HepG2 (cell line): ENCODE data around the gene RAB8A.

Experiments used
- IRF9 ChIP-seq: sonication (generic); formaldehyde crosslinking; IDR thresholded peaks from 2 replicates; pipeline ENCODE4 v1.8.0; 2022; ENCODE audit warnings: missing genetic modification reagents, mild to moderate bottlenecking, borderline replicate concordance
- JUNB ChIP-seq: sonication (generic); formaldehyde crosslinking; IDR thresholded peaks from 2 replicates; pipeline ENCODE4 v1.8.0; 2022; ENCODE audit warnings: missing genetic modification reagents, mild to moderate bottlenecking, borderline replicate concordance
- MED1 ChIP-seq: sonication (generic); formaldehyde crosslinking; IDR thresholded peaks from 2 replicates; pipeline ENCODE4 v1.4.0; 2020; ENCODE audit warnings: missing genetic modification reagents
- MTA1 ChIP-seq: sonication (generic); formaldehyde crosslinking; IDR thresholded peaks from 2 replicates; pipeline ENCODE4 v1.4.0; 2020; ENCODE audit warnings: missing genetic modification reagents, mild to moderate bottlenecking, borderline replicate concordance
- MTF1 ChIP-seq: sonication (generic); formaldehyde crosslinking; IDR thresholded peaks from 2 replicates; pipeline ENCODE4 v1.5.0; 2020; ENCODE audit warnings: missing genetic modification reagents
- NFE2L2 ChIP-seq: fragments of 150-350 bp; IDR thresholded peaks from 2 replicates; pipeline ENCODE4 v1.6.1; 2014; ENCODE audit warnings: low read length
- NR3C1 ChIP-seq: sonication (generic); formaldehyde crosslinking; IDR thresholded peaks from 2 replicates; pipeline ENCODE4 v1.4.0; 2020; ENCODE audit warnings: missing genetic modification reagents
- POLR2A ChIP-seq, 2 experiments: IDR thresholded peaks; 2 replicates each; pipeline ENCODE4 v1.6.1; 2011; ENCODE audit warnings: low read depth in 2 of 2, low read length in 2 of 2, mild to moderate bottlenecking in 1 of 2, moderate library complexity in 1 of 2; ENCODE audit not compliant: insufficient read depth in 1 of 2
- TEAD2 ChIP-seq: sonication (generic); formaldehyde crosslinking; IDR thresholded peaks from 2 replicates; pipeline ENCODE4 v1.9.0; 2021; ENCODE audit warnings: missing genetic modification reagents
- ZBTB7B ChIP-seq: sonication (generic); formaldehyde crosslinking; IDR thresholded peaks from 2 replicates; pipeline ENCODE4 v1.4.0; 2020; ENCODE audit warnings: missing genetic modification reagents
- ZNF530 ChIP-seq: sonication (generic); formaldehyde crosslinking; IDR thresholded peaks from 2 replicates; pipeline ENCODE4 v1.5.0; 2020; ENCODE audit warnings: low read depth, mild to moderate bottlenecking, missing genetic modification reagents
- ZNF747 ChIP-seq: sonication (generic); formaldehyde crosslinking; IDR thresholded peaks from 2 replicates; pipeline ENCODE4 v1.8.1; 2023; ENCODE audit warnings: missing genetic modification reagents, mild to moderate bottlenecking, borderline replicate concordance
- TF ChIP-seq, protein P1 (sequence below): sonication (generic); formaldehyde crosslinking; IDR thresholded peaks from 2 replicates; pipeline ENCODE4 v1.5.0; 2020; ENCODE audit warnings: mild to moderate bottlenecking, missing genetic modification reagents, moderate library complexity
- TF ChIP-seq, protein P2 (sequence below): sonication (generic); formaldehyde crosslinking; IDR thresholded peaks from 2 replicates; pipeline ENCODE4 v1.5.1; 2020; ENCODE audit warnings: missing genetic modification reagents, mild to moderate bottlenecking, borderline replicate concordance

DNA sequence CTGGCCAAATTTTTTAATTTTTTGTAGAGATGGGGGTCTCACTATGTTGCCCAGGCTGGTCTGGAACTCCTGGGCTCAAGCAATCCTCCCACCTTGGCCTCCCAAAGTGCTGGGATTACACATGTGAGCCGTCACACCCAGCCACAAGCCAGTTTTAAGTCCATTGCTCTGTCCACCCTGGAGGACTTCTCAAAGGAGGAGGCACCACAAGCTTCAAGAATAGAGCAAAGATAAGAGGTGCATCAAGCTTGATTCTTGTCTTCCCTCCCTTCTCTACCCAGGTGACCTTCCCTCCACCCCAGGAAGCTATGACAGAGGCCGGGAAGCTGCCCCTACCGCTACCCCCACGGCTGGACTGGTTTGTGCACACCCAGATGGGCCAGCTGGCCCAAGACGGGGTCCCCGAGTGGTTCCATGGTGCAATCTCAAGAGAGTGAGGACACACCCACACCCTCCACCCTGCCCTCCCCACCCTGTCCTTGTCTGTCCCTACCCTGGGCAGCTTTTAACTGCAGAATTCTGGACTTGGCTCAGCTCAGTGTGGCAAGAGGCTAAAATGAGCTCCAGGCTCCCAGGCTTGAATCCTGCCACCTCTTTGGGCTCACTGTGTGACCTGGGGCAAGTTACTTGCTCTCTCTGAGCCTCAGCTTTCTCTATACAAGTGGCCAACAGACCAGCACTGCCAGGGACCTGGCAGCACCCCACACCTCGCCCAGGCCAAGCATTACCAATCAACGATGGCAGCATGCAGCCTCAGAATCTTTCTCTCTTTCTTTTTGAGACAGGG, 36.9 kb downstream of the RAB8A start:
- TF ChIP-seq, protein P1, sequence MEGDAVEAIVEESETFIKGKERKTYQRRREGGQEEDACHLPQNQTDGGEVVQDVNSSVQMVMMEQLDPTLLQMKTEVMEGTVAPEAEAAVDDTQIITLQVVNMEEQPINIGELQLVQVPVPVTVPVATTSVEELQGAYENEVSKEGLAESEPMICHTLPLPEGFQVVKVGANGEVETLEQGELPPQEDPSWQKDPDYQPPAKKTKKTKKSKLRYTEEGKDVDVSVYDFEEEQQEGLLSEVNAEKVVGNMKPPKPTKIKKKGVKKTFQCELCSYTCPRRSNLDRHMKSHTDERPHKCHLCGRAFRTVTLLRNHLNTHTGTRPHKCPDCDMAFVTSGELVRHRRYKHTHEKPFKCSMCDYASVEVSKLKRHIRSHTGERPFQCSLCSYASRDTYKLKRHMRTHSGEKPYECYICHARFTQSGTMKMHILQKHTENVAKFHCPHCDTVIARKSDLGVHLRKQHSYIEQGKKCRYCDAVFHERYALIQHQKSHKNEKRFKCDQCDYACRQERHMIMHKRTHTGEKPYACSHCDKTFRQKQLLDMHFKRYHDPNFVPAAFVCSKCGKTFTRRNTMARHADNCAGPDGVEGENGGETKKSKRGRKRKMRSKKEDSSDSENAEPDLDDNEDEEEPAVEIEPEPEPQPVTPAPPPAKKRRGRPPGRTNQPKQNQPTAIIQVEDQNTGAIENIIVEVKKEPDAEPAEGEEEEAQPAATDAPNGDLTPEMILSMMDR (CRISPR knock-in tag) = no peak
- TF ChIP-seq MED1 (CRISPR knock-in tag) = no peak
- TF ChIP-seq NFE2L2 = no peak
- no peak for TF ChIP-seq MTF1 (CRISPR knock-in tag)
- TF ChIP-seq ZNF530 (CRISPR knock-in tag) = no peak
- no peak for TF ChIP-seq ZNF747 (CRISPR knock-in tag)
- TF ChIP-seq MTA1 (CRISPR knock-in tag) = no peak
- TF ChIP-seq, protein P2, sequence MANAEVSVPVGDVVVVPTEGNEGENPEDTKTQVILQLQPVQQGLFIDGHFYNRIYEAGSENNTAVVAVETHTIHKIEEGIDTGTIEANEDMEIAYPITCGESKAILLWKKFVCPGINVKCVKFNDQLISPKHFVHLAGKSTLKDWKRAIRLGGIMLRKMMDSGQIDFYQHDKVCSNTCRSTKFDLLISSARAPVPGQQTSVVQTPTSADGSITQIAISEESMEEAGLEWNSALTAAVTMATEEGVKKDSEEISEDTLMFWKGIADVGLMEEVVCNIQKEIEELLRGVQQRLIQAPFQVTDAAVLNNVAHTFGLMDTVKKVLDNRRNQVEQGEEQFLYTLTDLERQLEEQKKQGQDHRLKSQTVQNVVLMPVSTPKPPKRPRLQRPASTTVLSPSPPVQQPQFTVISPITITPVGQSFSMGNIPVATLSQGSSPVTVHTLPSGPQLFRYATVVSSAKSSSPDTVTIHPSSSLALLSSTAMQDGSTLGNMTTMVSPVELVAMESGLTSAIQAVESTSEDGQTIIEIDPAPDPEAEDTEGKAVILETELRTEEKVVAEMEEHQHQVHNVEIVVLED (CRISPR knock-in tag) = no peak
- no peak for TF ChIP-seq JUNB (CRISPR knock-in tag)
- TF ChIP-seq TEAD2 (CRISPR knock-in tag) = no peak
- TF ChIP-seq IRF9 (CRISPR knock-in tag) = no peak
- no peak for TF ChIP-seq NR3C1
- no peak for TF ChIP-seq POLR2A (IDR thresholded peaks at IDR 0.05; ENCODE audit: insufficient read depth in 1 of 2, low read depth in 2 of 2, low read length in 2 of 2)
- TF ChIP-seq ZBTB7B (CRISPR knock-in tag) = no peak
